ENCODE results near the gene KANK2. TPM values are rescaled to one million over a fixed set of nuclear protein-coding genes. Genes with fewer than 3 reads are reported as not detected.
A peak's percentile ranks its signal among the peaks of the same experiment; 100 is the strongest.

KANK2 gene
- total and polyA plus RNA-seq, 2 of the 13 experiments (the other 11 are each of a cell fraction or from before 2014, with no cell fraction given), result 5.7 to 12.9 TPM

- TF ChIP-seq ZBTB10 (CRISPR knock-in tag; IDR thresholded peaks at IDR 0.05; ENCODE audit: borderline replicate concordance) (peak; percentile 70; the same call in 1 of the 2 replicates), ZNF414 (CRISPR knock-in tag; IDR thresholded peaks at IDR 0.05) (peak; percentile 94), ZNF253 (CRISPR knock-in tag; IDR thresholded peaks at IDR 0.05; ENCODE audit: borderline replicate concordance) (peak; percentile 85), RARG (CRISPR knock-in tag; IDR thresholded peaks at IDR 0.05; ENCODE audit: low read depth) (0 out of 2 replicates have a peak, but pooled peaks have one; percentile 80), AHDC1 (CRISPR knock-in tag; IDR thresholded peaks at IDR 0.05; ENCODE audit: borderline replicate concordance) (peak; percentile 49; the same call in 1 of the 2 replicates), NR2F6 (IDR thresholded peaks at IDR 0.05) (peak; percentile 92), NR2F6 (CRISPR knock-in tag; IDR thresholded peaks at IDR 0.05) (peak; percentile 98), TERF1 (CRISPR knock-in tag; IDR thresholded peaks at IDR 0.05) (0 out of 2 replicates have a peak, but pooled peaks have one; percentile 65), ZNF574 (CRISPR knock-in tag; IDR thresholded peaks at IDR 0.05) (peak; percentile 90), MAFF (IDR thresholded peaks at IDR 0.05; ENCODE audit: low read depth, low read length) (no peak), ZNF501 (CRISPR knock-in tag; IDR thresholded peaks at IDR 0.05) (peak; percentile 88), RXRB (CRISPR knock-in tag; IDR thresholded peaks at IDR 0.05; ENCODE audit: borderline replicate concordance) (peak; percentile 93), MED8 (CRISPR knock-in tag; IDR thresholded peaks at IDR 0.05; ENCODE audit: insufficient replicate concordance) (peak; percentile 99), TEF (CRISPR knock-in tag; IDR thresholded peaks at IDR 0.05) (no peak)
Measured at GRCh38 chr19:11239377-11240000, 42.1 kb upstream of the KANK2 start, which contains the start of gene ANGPTL8 (continued).

All from HepG2 (cell line).